Tibial nerve (tissue), 4 donors: Measurements from ENCODE around the gene RAB11A.

ENCODE experiments used
- EP300 ChIP-seq, 2 donors: sonication (generic); formaldehyde crosslinking; IDR thresholded peaks; one replicate each; pipeline ENCODE4 v1.6.1; 2017; ENCODE audit warnings: antibody characterized with exemption in 2 of 2, mild to moderate bottlenecking in 1 of 2
- TF ChIP-seq, protein P1 (sequence below), 5 experiments: fragments of 200-600 bp in 3 of 5; fragments of 450-650 bp in 2 of 5; sonication (generic) in 3 of 5; IDR thresholded peaks; one replicate each; pipeline ENCODE4 v1.5.1; 2016 to 2019; ENCODE audit warnings: antibody characterized with exemption in 5 of 5, mild to moderate bottlenecking in 3 of 5, moderate library complexity in 2 of 5

DNA sequence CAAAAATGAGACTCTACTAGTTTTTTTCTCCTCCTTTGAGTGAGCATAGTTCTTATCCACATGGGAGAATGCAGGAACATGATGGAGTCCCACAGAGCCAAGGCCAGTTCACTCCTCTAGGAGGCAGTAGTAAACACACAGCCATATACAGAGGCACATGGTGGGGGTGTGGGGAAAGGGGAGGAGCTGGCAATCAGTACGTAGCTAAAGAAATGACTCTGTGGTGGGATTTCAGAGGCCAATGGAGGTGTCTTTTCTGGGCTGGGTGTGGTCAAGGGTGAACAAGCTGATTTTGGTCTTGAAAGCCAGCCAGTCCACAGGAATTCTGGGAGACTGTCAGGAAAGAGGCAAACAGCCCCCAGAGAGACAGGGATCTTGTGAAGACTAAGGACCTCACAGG is 6.6 kb upstream of the RAB11A start:
- TF ChIP-seq, protein P1, sequence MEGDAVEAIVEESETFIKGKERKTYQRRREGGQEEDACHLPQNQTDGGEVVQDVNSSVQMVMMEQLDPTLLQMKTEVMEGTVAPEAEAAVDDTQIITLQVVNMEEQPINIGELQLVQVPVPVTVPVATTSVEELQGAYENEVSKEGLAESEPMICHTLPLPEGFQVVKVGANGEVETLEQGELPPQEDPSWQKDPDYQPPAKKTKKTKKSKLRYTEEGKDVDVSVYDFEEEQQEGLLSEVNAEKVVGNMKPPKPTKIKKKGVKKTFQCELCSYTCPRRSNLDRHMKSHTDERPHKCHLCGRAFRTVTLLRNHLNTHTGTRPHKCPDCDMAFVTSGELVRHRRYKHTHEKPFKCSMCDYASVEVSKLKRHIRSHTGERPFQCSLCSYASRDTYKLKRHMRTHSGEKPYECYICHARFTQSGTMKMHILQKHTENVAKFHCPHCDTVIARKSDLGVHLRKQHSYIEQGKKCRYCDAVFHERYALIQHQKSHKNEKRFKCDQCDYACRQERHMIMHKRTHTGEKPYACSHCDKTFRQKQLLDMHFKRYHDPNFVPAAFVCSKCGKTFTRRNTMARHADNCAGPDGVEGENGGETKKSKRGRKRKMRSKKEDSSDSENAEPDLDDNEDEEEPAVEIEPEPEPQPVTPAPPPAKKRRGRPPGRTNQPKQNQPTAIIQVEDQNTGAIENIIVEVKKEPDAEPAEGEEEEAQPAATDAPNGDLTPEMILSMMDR (IDR thresholded peaks at IDR 0.05), result no peak
- no peak for TF ChIP-seq EP300 (IDR thresholded peaks at IDR 0.05)
